ENCODE measurements around the gene DNAJC15. TPM values are rescaled to one million over a fixed set of nuclear protein-coding genes. Genes with fewer than 3 reads are reported as not detected.

The DNAJC15 gene
- total RNA-seq, 2 experiments from 2014 or later: 14.6 to 16.3 TPM

DNA sequence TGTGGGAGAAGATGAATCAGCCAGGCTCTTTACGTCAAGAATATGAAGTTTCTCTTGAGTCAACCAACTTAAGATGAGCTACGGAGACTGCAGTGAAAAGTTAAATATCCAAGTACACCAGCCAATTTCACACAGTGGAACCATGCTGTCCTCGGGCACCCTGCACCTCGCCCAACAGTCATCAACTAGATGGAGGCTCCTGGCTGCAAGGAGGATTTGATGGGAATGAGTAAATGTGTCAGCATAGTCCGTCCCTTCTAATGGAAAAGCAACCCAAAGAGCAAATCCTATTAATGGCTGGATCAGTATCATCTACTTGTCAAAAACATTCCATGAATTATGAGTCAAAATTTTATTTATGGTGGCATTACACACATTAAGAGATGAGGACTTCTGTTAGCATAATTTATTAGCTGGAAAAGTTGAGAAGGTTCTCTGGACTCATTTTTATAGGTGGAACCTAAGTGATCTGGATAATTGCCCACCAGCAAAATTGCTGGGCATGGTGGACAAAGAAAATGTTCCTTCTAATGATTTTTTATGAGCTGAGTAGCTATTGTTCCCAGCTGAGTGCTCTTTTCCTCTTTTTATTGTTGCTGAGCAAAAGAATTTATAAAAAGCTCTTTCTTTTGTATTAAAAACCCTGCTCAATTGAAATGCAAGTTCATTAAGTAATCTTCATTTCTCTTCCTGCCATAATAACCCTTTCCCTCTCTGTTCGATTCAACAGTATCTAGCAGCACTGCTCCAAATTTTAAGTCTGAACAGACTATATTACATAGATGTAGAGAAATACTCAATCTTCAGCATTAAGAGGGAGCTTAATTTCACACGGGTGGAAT, 88.4 kb downstream of the DNAJC15 start:
- H3K4me1 Mint-ChIP-seq: no peaks in the 10 kb centered on the region
- CTCF ChIA-PET: no interaction called here
- no peak overlapping the region for H3K27ac Mint-ChIP-seq
- no peak overlapping the region for H3K4me3 Mint-ChIP-seq
- POLR2A ChIA-PET: no interaction called here
- H3K27me3 Mint-ChIP-seq: no peaks in the 10 kb centered on the region
- H3K36me3 Mint-ChIP-seq (ENCODE audit: low read depth): peaks cover 8% of the 10 kb centered on the region
- DNase-seq: no peak
- no peaks in the 10 kb centered on the region for H3K9me3 Mint-ChIP-seq

DNA sequence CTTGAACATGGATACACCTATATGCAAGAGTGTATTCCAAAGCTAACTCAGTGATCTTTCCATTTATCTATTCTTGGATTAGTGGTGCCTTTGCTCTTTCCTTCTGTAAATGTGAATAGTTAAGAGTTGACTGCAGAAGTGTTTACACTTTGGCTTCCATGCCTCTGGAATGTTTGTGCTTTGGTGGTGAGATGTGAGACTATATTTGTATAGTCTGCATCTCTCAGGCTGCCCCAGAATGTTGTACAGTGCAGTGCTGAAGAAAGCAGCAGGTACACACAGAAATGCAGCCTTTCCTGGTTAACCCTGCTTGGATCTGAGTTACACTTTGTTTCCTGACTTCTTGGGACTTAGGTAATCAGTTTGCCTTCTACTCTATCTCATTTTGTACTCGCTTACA, 90.2 kb downstream of the DNAJC15 start:
- no peak for DNase-seq
- no peaks in the 10 kb centered on the region for H3K9me3 Mint-ChIP-seq
- CTCF ChIA-PET: no interaction called here
- peaks cover 3% of the 10 kb centered on the region for H3K27me3 Mint-ChIP-seq
- no peaks in the 10 kb centered on the region for H3K36me3 Mint-ChIP-seq (ENCODE audit: low read depth)
- POLR2A ChIA-PET: no interaction called here
- H3K4me3 Mint-ChIP-seq: no peak overlapping the region
- no peak overlapping the region for H3K27ac Mint-ChIP-seq
- H3K4me1 Mint-ChIP-seq: no peaks in the 10 kb centered on the region

DNA sequence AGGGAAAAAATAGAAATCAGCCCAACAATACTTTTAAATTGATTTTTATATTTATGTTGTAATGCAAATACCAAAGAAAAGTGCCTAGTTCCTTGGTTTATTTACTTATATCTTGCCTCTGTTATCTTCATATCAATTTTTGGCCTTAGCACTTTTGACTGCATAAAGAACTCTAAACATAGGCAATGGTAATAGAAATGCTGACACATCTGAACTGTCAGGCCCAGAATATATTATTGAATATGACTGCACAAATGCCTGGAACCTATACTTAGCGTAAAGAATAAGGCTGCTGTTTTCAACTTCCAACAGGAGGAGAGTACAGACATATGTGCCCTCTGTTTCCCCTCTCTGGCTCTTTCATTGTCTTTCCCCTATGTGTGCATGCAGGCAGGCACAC, 91.1 kb downstream of the DNAJC15 start:
- ChIA-PET POLR2A (no interaction called here), CTCF (no interaction called here)
- DNase-seq: no peak
- no peaks in the 10 kb centered on the region for H3K9me3 Mint-ChIP-seq
- H3K36me3 Mint-ChIP-seq (ENCODE audit: low read depth): no peaks in the 10 kb centered on the region
- no peak overlapping the region for H3K27ac Mint-ChIP-seq
- H3K4me3 Mint-ChIP-seq: no peak overlapping the region
- no peaks in the 10 kb centered on the region for H3K4me1 Mint-ChIP-seq
- H3K27me3 Mint-ChIP-seq: peaks cover 5% of the 10 kb centered on the region

DNA sequence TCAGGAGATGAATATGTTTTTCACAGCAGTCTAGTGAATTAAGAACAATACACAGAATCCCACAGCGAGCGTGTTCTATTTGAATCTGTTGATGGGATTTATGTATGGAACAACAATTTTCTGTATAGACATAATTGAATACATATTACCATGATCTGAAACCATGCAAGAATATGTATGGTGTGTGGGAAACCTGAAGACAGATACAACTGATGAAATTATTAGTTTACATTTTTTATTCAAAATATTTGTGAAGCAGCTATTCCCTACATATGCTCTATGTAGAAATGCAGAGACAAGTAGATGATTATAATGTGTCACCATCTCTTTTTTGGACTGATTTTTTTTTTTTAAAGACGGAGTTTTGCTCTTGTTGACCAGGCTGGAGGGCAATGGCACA, 91.8 kb downstream of the DNAJC15 start:
- CTCF ChIA-PET: no interaction called here
- no peak for DNase-seq
- Mint-ChIP-seq H3K4me3 (no peak overlapping the region), H3K36me3 (ENCODE audit: low read depth) (no peaks in the 10 kb centered on the region), H3K4me1 (no peaks in the 10 kb centered on the region), H3K27me3 (peaks cover 8% of the 10 kb centered on the region), H3K9me3 (no peaks in the 10 kb centered on the region), H3K27ac (no peak overlapping the region)
- POLR2A ChIA-PET: no interaction called here

DNA sequence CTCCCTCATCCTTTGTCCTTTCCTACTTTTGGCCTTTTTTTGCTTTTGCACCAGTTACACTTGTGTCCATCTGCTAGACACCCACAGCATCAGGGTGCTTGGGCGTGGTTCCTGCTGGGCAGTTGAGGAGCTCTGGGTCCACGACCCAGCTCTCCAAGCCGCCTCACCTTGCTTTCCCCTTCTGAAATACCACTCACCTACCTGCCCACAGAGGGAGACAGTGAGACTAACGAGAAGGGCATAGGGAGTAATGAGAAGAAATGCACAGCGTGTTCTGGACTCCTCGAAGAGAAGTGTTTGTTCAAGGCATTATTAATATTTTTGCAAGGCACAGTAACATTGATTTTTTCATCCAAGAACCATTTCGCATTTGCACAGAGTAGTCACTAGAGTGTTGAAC, 92.9 kb downstream of the DNAJC15 start:
- no peak for DNase-seq
- H3K9me3 Mint-ChIP-seq: no peaks in the 10 kb centered on the region
- H3K4me3 Mint-ChIP-seq: no peak overlapping the region
- no peaks in the 10 kb centered on the region for H3K36me3 Mint-ChIP-seq (ENCODE audit: low read depth)
- H3K27me3 Mint-ChIP-seq: peaks cover 8% of the 10 kb centered on the region
- CTCF ChIA-PET: no interaction called here
- no peaks in the 10 kb centered on the region for H3K4me1 Mint-ChIP-seq
- H3K27ac Mint-ChIP-seq: no peak overlapping the region
- POLR2A ChIA-PET: no interaction called here

DNA sequence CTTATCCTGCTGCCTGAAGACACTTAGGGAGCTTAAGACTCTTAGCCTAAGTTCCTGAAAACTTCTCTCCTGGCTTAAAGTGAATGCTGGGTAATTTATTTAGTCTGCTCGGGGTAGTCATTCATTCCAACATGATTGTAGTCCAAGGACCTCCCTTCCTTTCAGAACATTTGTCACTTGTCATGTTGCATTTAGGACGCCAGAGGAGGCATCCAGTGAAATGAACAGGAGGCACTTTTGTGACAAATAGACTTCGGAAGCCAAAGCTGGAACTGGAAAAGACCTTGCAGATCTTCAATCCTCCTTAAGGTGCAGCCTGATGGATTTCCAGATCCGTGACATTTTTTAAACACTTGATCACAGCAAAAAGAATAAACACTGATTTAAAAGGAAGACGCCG, 95.1 kb downstream of the DNAJC15 start:
- no peak for DNase-seq
- H3K9me3 Mint-ChIP-seq: no peaks in the 10 kb centered on the region
- CTCF ChIA-PET: no interaction called here
- POLR2A ChIA-PET: no interaction called here
- H3K4me3 Mint-ChIP-seq: no peak overlapping the region
- no peak overlapping the region for H3K27ac Mint-ChIP-seq
- H3K4me1 Mint-ChIP-seq: no peaks in the 10 kb centered on the region
- peaks cover 8% of the 10 kb centered on the region for H3K27me3 Mint-ChIP-seq
- no peaks in the 10 kb centered on the region for H3K36me3 Mint-ChIP-seq (ENCODE audit: low read depth)

DNA sequence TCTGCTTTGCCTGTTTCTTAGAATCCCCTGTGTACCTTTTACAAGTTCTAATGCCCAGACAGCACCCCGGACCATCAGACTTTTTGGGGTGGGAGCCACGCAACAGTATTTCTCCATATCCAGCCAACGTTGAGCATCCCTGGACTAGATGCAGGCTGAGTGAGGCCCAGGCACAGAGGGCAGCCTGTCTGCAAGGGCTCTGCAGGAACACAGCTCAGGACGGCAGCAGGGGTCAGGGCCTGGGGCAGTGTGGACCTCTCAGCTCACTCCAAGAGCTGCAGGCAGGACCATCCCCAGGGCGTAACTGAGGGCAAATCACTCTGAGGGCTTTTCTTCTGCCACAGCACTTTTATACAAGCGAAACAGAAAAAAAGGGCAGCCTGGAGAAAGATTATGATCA, 95.8 kb downstream of the DNAJC15 start:
- H3K27me3 Mint-ChIP-seq: peaks cover 8% of the 10 kb centered on the region
- no peaks in the 10 kb centered on the region for H3K4me1 Mint-ChIP-seq
- no peaks in the 10 kb centered on the region for H3K36me3 Mint-ChIP-seq (ENCODE audit: low read depth)
- CTCF ChIA-PET: no interaction called here
- POLR2A ChIA-PET: no interaction called here
- H3K4me3 Mint-ChIP-seq: no peak overlapping the region
- H3K27ac Mint-ChIP-seq: no peak overlapping the region
- DNase-seq: no peak
- H3K9me3 Mint-ChIP-seq: no peaks in the 10 kb centered on the region

DNA sequence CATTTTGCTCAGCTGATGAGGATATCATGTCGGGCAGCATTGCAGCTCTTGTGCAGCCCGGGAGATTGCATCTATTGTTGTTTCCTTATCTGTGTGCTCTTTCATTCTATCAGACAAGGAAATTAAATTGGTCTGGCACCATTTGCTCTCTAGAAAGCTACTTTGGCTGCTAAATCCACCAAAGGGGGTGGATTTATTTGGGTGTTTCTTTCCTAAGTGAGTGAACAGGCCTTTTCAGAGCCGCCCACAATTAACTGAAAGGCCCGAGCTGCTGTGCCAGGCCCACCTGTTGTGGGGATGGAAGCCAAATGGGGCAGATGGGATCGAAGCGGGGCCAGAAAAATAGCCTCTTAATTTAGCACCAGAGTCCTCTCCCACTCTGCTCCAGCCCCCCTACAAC, 99.4 kb downstream of the DNAJC15 start:
- Mint-ChIP-seq H3K36me3 (ENCODE audit: low read depth) (no peaks in the 10 kb centered on the region), H3K4me3 (no peak overlapping the region), H3K4me1 (peaks cover 6% of the 10 kb centered on the region), H3K27me3 (peaks cover 12% of the 10 kb centered on the region), H3K9me3 (no peaks in the 10 kb centered on the region), H3K27ac (no peak overlapping the region)
- no peak for DNase-seq
- CTCF ChIA-PET: no interaction called here
- POLR2A ChIA-PET: no interaction called here

DNA sequence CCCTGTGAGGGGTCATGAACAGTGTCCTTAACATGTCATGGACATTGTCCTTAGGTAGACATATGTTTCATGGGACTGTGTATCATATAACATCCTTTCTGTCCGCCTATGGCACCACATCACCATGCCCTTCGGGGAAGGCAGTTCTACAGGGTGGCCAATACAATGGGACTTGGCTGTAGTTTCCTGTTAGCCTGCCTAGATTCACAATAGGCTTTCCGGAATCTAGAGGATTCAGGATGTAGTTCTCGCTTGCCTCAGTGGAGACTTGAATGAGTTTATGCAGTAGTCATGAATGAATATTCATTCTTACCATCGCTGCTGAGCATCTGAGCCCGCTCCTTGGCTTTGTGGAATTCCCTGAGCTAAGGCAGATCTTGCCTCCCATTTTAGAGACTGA, 100.5 kb downstream of the DNAJC15 start:
- POLR2A ChIA-PET: no interaction called here
- peaks cover 7% of the 10 kb centered on the region for H3K27me3 Mint-ChIP-seq
- H3K9me3 Mint-ChIP-seq: no peaks in the 10 kb centered on the region
- peaks cover 12% of the 10 kb centered on the region for H3K4me1 Mint-ChIP-seq
- no peak overlapping the region for H3K27ac Mint-ChIP-seq
- H3K36me3 Mint-ChIP-seq (ENCODE audit: low read depth): no peaks in the 10 kb centered on the region
- no peak overlapping the region for H3K4me3 Mint-ChIP-seq
- CTCF ChIA-PET: no interaction called here
- DNase-seq: no peak

DNA sequence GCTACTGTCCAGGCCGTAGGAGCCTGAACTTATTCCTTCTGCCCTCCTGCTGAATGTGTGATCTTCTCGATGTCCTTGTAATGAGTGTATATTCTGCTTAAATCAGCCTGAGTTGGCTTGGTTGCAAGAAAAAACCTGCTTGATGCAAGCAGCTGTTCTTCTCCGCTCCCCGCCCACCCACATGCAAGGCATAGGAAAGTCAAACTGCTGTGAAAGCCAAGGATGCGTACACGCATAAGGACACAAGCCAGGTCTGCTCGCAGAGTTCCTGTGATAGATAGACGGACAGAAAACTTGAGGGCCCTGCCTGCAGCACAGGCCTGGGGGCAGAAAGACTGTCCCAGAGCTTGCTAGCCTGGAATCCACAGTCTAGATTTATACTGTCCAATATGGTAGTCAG, 101.1 kb downstream of the DNAJC15 start:
- Mint-ChIP-seq H3K4me1 (peaks cover 12% of the 10 kb centered on the region), H3K4me3 (no peak overlapping the region), H3K27me3 (peaks cover 7% of the 10 kb centered on the region), H3K27ac (no peak overlapping the region), H3K36me3 (ENCODE audit: low read depth) (no peaks in the 10 kb centered on the region), H3K9me3 (no peaks in the 10 kb centered on the region)
- no peak for DNase-seq
- ChIA-PET CTCF (no interaction called here), POLR2A (no interaction called here)

DNA sequence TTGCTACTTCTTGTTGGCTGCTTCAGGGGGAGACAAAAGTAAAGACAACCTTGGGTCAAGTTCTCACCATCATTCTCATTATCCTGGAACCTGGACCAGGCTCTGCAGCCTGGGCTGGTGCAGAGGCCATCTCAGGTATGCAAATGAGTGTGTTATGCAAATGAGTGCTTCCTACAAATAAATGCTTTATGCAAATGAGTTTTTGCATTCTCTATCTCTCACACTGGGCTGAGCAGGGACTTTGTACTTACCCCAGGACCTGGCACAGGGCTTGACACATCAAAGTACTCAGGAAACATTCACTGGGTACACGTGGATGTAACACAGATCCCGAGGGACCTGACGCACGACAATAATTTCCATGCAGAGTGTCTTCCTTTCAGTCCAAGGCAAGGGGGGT, 103.0 kb downstream of the DNAJC15 start:
- Mint-ChIP-seq H3K27ac (no peak overlapping the region), H3K27me3 (peaks cover 4% of the 10 kb centered on the region), H3K4me1 (peaks cover 12% of the 10 kb centered on the region), H3K9me3 (no peaks in the 10 kb centered on the region), H3K36me3 (ENCODE audit: low read depth) (no peaks in the 10 kb centered on the region), H3K4me3 (no peak overlapping the region)
- ChIA-PET CTCF (no interaction called here), POLR2A (no interaction called here)
- DNase-seq: no peak

DNA sequence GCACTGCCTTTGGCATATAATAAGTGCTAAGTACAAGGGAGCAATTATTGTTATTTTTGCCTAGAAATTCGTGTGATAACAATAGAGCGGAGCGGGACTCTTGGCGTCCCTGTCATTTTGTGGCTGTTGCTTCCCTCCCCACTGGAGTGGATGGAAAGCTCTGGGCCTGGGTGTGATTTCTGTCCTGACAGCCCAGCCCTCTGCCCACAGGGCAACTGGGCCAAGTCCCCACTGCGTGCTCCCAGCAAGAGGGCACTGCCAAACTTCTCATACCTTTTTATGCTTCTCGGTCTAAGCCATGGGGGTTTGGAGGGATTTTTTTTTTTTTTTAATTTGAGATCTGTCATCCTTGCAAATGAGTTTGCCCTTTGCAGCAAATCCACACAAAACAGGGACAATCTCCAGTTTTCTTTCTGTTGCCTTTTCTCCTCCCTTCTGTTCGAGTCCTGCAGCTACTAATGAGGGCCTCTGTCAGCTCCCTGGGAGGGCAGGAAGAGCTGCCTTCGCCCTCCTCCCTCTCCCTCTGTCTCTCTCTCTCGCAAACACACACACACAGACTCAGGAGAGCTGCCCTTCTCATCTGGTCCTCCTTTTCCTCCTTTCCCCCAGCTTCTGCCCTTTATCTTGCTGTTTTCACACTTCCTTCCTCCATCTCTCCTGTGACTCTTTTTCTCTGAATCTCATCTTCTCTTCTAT, 103.9 kb downstream of the DNAJC15 start:
- CTCF ChIA-PET: no interaction called here
- no peak for DNase-seq
- POLR2A ChIA-PET: no interaction called here

DNA sequence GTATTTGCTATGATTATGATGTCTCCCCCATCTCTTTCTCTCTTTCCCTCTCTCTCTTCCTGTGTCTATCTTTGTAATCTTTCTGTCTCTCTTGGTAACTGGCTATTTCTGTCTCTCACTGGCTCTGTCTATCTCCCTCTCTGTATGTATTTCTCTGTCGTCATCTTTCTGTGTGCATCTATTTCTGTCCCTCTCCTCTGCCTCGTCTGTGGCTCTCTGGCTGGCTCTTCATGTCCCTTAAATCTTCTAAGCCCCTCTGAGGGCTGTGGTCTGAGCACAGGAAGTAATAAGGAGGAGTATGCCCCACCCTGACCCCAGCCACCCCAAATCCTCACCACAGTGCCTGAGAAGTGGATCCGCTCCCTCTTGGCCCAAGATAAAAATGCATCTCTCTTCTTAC, 104.4 kb downstream of the DNAJC15 start:
- H3K4me1 Mint-ChIP-seq: peaks cover 12% of the 10 kb centered on the region
- POLR2A ChIA-PET: no interaction called here
- CTCF ChIA-PET: no interaction called here
- no peaks in the 10 kb centered on the region for H3K36me3 Mint-ChIP-seq (ENCODE audit: low read depth)
- no peaks in the 10 kb centered on the region for H3K9me3 Mint-ChIP-seq
- H3K27ac Mint-ChIP-seq: no peak overlapping the region
- H3K4me3 Mint-ChIP-seq: no peak overlapping the region
- no peak for DNase-seq
- peaks cover 6% of the 10 kb centered on the region for H3K27me3 Mint-ChIP-seq

More for the DNA sequence above, 103.9 kb downstream of the DNAJC15 start:
- Mint-ChIP-seq H3K36me3 (ENCODE audit: low read depth) (no peaks in the 10 kb centered on the region), H3K27me3 (peaks cover 5% of the 10 kb centered on the region), H3K4me3 (no peak overlapping the region), H3K27ac (no peak overlapping the region), H3K4me1 (peaks cover 12% of the 10 kb centered on the region), H3K9me3 (no peaks in the 10 kb centered on the region)

DNA sequence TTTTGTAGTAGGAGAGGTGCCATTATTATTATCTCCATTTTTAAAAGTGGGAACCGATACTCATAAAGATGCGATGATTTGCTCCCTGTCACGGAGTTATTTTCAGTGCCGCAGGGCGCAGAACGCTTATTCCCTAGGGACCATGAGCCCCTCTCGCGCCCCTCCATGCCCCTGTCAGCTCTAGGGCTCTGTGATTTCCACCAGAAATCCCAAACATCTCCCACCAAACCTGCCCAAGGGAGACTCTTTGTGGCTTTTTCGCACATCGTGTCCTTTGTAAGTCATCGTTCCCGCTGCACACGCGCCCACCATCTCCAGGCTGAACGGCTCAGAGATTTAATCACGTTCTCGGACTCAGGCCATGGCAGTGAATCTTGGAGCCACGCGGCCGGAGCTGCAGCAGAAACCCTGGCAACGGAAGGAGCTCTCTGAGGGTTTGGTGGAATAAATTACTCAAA, 105.1 kb downstream of the DNAJC15 start:
- H3K9me3 Mint-ChIP-seq: no peaks in the 10 kb centered on the region
- no peak overlapping the region for H3K27ac Mint-ChIP-seq
- no peaks in the 10 kb centered on the region for H3K36me3 Mint-ChIP-seq (ENCODE audit: low read depth)
- H3K27me3 Mint-ChIP-seq: peaks cover 9% of the 10 kb centered on the region
- DNase-seq: no peak
- POLR2A ChIA-PET: no interaction called here
- CTCF ChIA-PET: no interaction called here
- H3K4me3 Mint-ChIP-seq: no peak overlapping the region
- H3K4me1 Mint-ChIP-seq: peaks cover 12% of the 10 kb centered on the region

Data from activated CD4-positive, alpha-beta memory T cell treated with anti-CD3 and anti-CD28 coated beads, Interleukin-2, amount 10 ng/mL, durations not matched to agents 7 days and 5 days (primary cell).